Measurements from ENCODE around the gene HYCC2.
"Not testable (repeated sequence)": the region's sequence is repeated elsewhere in the genome, so short reads cannot be mapped to it uniquely, and the experiment has no call there.

HYCC2 gene

GRCh38 chr2:201071479-201072200 is at the start of gene HYCC2, which contains the start of gene NDUFB3:
Gene HYCC2 (minus strand): TSS chr2:201071671. CDS start chr2:201024009, 47,662 bp downstream.
Gene NDUFB3 (plus strand): TSS chr2:201072001. CDS start chr2:201078883, 6,882 bp downstream.
- Mint-ChIP-seq H3K9me3 (no peaks in the 10 kb centered on the region), H3K27ac (peak within 1 kb of the TSS; percentile 93), H3K4me1 (peaks cover 53% of the 10 kb centered on the region), H3K27me3 (no peaks in the 10 kb centered on the region), H3K4me3 (peak within 1 kb of the TSS; percentile 89), H3K36me3 (peaks cover 10% of the 10 kb centered on the region)
- peak; percentile 95 for DNase-seq
- CTCF ChIA-PET: interaction anchor here (1.6 to 5.9 kb wide), 5 partner anchors 87 to 170 kb away, joined by 5 to 104 read pairs (median 28); partner anchors contain the start of genes CASP10 and ORC2

GRCh38 chr2:201118961-201119854 is 47.7 kb upstream of the HYCC2 start:
- DNase-seq: peak; percentile 33
- peak overlapping the region; percentile 100 for H3K27ac Mint-ChIP-seq
- peaks cover 68% of the 10 kb centered on the region for H3K4me1 Mint-ChIP-seq
- no peaks in the 10 kb centered on the region for H3K9me3 Mint-ChIP-seq
- peaks cover 7% of the 10 kb centered on the region for H3K27me3 Mint-ChIP-seq
- CTCF ChIA-PET: interaction anchor here (1.0 to 6.1 kb wide), 10 partner anchors 9 to 218 kb away, joined by 3 to 64 read pairs (median 8); no protein-coding TSS in a partner anchor
- H3K36me3 Mint-ChIP-seq: peaks cover 55% of the 10 kb centered on the region
- H3K4me3 Mint-ChIP-seq: peak overlapping the region; percentile 84

- H3K36me3 Mint-ChIP-seq: peaks cover 48% of the 10 kb centered on the region
- H3K27ac Mint-ChIP-seq: peak overlapping the region; percentile 100
- peak; percentile 92 for DNase-seq
- H3K4me1 Mint-ChIP-seq: peaks cover 64% of the 10 kb centered on the region
- CTCF ChIA-PET: interaction anchor here (0.6 to 6.1 kb wide), 17 partner anchors 9 to 229 kb away, joined by 3 to 64 read pairs (median 5); partner anchors contain the start of genes CASP10, NIF3L1 and PPIL3
- H3K4me3 Mint-ChIP-seq: peak overlapping the region; percentile 84
- H3K27me3 Mint-ChIP-seq: peaks cover 7% of the 10 kb centered on the region
- no peaks in the 10 kb centered on the region for H3K9me3 Mint-ChIP-seq
Observed at GRCh38 chr2:201118121-201118960, 46.9 kb upstream of the HYCC2 start.

GRCh38 chr2:201117735-201118094 is 46.2 kb upstream of the HYCC2 start:
- CTCF ChIA-PET: interaction anchor here (0.6 to 6.1 kb wide), 15 partner anchors 8 to 229 kb away, joined by 3 to 64 read pairs (median 5); partner anchors contain the start of genes CASP10, NIF3L1 and PPIL3
- peak overlapping the region; percentile 100 for H3K27ac Mint-ChIP-seq
- H3K36me3 Mint-ChIP-seq: peaks cover 42% of the 10 kb centered on the region
- H3K9me3 Mint-ChIP-seq, H3K27me3 Mint-ChIP-seq: not testable (repeated sequence)
- H3K4me1 Mint-ChIP-seq: peaks cover 59% of the 10 kb centered on the region
- peak overlapping the region; percentile 84 for H3K4me3 Mint-ChIP-seq
- peak; percentile 65 for DNase-seq

DNA sequence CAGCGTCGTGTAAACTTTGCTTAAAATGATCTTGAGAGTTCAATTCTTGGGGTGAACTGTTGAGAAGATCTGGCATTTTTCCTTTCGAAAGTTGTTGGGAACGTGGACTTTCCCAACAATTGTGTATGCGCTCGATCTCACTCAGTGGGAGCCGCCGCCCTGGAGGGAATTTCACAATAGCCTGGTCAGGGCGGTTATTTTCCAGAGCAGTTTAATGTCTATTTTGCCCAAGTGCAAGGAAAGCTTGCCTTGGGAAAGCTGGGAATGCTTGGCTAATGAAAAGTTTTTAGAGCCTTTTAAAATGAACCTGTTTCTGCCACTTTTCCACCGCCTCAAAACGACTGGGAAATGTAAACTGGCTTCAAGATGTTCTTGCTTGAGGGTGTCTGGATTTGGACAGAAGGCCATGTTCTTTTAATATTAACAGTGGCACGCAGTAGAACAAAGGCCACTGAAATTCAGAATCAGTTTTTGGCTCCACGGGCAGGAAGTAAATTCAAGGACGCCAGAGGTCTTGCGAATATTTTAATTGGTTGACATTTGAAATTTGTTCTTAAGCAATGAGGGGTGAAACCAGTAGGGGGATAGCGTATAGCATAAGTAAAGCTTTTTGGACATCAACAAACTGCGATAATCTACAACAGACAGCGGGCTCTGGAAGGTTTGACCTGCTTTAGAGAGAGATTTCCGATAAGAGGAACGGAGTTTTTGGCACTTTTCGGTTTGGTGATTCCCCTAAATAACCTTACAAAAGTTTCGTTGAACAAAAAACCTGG is 45.7 kb upstream of the HYCC2 start:
- peaks cover 37% of the 10 kb centered on the region for H3K36me3 Mint-ChIP-seq
- H3K27ac Mint-ChIP-seq: peak overlapping the region; percentile 100
- peak; percentile 51 for DNase-seq
- H3K4me3 Mint-ChIP-seq: peak overlapping the region; percentile 84
- H3K4me1 Mint-ChIP-seq: peaks cover 53% of the 10 kb centered on the region
- H3K9me3 Mint-ChIP-seq: no peaks in the 10 kb centered on the region
- CTCF ChIA-PET: interaction anchor here (1.1 to 6.1 kb wide), 14 partner anchors 14 to 228 kb away, joined by 3 to 64 read pairs (median 6); partner anchors contain the start of genes CASP10, NIF3L1 and PPIL3
- H3K27me3 Mint-ChIP-seq: peaks cover 7% of the 10 kb centered on the region

DNA sequence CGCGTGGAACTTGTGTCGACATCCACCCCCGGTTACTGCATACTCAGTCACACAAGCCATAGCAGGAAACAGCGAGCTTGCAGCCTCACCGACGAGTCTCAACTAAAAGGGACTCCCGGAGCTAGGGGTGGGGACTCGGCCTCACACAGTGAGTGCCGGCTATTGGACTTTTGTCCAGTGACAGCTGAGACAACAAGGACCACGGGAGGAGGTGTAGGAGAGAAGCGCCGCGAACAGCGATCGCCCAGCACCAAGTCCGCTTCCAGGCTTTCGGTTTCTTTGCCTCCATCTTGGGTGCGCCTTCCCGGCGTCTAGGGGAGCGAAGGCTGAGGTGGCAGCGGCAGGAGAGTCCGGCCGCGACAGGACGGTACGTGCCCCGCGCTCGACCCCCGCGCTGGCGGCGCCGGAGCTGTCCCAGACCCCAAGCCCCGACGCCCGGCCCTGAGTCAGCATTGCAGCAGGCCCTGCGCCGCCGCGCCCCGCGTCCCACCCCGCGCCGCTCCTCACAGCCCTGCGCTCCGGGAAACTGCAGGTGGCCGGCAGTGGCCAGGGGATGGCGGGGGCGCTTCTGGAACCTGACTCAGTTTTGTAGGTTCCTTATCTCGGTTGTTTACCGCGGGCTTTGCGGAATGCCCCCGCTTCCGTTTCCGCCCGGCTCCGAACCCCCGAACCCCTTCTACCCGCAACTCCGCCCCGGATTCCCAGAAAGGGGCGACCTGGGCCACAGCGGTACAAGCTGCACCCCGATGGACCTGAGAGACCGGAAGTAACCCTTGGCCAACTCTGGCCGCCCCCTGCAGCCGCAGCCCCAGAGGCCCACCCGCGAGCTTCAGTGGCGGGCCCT is 44.9 kb upstream of the HYCC2 start, which contains the start of gene CFLAR:
Gene CFLAR (plus strand): TSS at position 50 of the 844 bp plus-strand sequence. CDS start 13,702 bp downstream, outside the sequence.
- peak; percentile 91 for DNase-seq
- Mint-ChIP-seq H3K4me1 (peaks cover 45% of the 10 kb centered on the region), H3K4me3 (peak within 1 kb of the TSS; percentile 84), H3K27ac (peak within 1 kb of the TSS; percentile 100), H3K9me3 (no peaks in the 10 kb centered on the region), H3K36me3 (peaks cover 30% of the 10 kb centered on the region), H3K27me3 (peaks cover 7% of the 10 kb centered on the region)
- CTCF ChIA-PET: interaction anchor here (1.2 to 6.1 kb wide), 6 partner anchors 14 to 118 kb away, joined by 3 to 64 read pairs (median 7); no protein-coding TSS in a partner anchor

DNA sequence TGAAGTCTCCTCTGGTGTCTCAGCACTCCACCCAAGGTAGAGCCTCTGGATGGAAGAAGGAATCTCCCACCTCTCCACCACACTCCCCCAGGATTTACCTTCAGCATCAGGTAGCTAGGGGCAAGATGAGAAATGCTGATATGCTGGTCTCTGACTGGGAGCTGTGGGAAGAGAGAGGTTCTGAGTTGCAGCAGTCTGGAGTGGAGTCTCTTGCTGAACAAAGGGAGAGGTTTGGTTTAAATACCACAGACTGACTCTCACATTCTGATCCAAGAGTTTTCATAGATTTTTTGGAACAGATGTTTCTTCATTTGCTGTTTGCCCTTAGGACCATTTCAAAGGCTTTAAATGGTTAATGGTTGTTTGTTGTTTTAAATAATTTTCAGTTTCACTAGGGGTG is 43.4 kb upstream of the HYCC2 start:
- Mint-ChIP-seq H3K27me3 (peaks cover 7% of the 10 kb centered on the region), H3K9me3 (no peaks in the 10 kb centered on the region), H3K4me1 (peaks cover 34% of the 10 kb centered on the region), H3K27ac (peak overlapping the region; percentile 100), H3K36me3 (peaks cover 21% of the 10 kb centered on the region), H3K4me3 (peak overlapping the region; percentile 84)
- CTCF ChIA-PET: interaction anchor here (0.8 to 1.8 kb wide), 3 partner anchors 43 to 117 kb away, joined by 3 to 5 read pairs (median 4); no protein-coding TSS in a partner anchor
- no peak for DNase-seq

DNA sequence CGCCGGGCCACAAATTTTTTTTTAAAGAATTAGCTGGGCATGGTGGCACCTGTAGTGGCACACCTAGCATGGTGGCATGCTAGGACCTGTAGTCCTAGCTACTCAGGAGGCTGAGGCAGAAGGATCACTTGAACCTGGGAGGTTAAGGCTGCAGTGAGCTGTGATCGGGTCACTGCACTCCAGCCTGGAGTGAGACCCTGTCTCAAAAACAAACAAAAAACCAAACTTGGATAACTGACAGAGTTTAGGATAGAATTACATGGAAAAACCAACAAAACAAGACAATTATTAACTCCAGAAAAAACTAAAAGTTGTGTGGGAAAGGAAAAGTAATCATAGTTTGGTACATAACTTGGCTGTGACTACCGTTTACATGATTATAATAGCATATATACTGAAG is 42.9 kb upstream of the HYCC2 start:
- Mint-ChIP-seq H3K36me3 (peaks cover 20% of the 10 kb centered on the region), H3K4me3 (peak overlapping the region; percentile 84), H3K27me3 (peaks cover 7% of the 10 kb centered on the region), H3K4me1 (peaks cover 34% of the 10 kb centered on the region), H3K27ac (peak overlapping the region; percentile 100), H3K9me3 (no peaks in the 10 kb centered on the region)
- CTCF ChIA-PET: interaction anchor here (0.8 to 1.8 kb wide), 3 partner anchors 43 to 118 kb away, joined by 3 to 5 read pairs (median 4); no protein-coding TSS in a partner anchor
- DNase-seq: no peak

- Mint-ChIP-seq H3K4me1 (peaks cover 24% of the 10 kb centered on the region), H3K27ac (no peak overlapping the region), H3K27me3 (no peaks in the 10 kb centered on the region), H3K4me3 (no peak overlapping the region), H3K9me3 (no peaks in the 10 kb centered on the region), H3K36me3 (peaks cover 8% of the 10 kb centered on the region)
- DNase-seq: no peak
- CTCF ChIA-PET: interaction anchor here (1.0 kb wide), 1 partner anchor 66 kb away, joined by 3 read pairs; no protein-coding TSS in a partner anchor
Observed at GRCh38 chr2:201111096-201111495, 39.6 kb upstream of the HYCC2 start.

- Mint-ChIP-seq H3K27ac (no peak overlapping the region), H3K4me3 (no peak overlapping the region), H3K36me3 (peaks cover 10% of the 10 kb centered on the region), H3K27me3 (no peaks in the 10 kb centered on the region), H3K9me3 (no peaks in the 10 kb centered on the region), H3K4me1 (peaks cover 20% of the 10 kb centered on the region)
- no peak for DNase-seq
- CTCF ChIA-PET: interaction anchor here (1.0 kb wide), 1 partner anchor 67 kb away, joined by 3 read pairs; no protein-coding TSS in a partner anchor
Observed at GRCh38 chr2:201110615-201111014, 39.1 kb upstream of the HYCC2 start.

- Mint-ChIP-seq H3K4me1 (peaks cover 5% of the 10 kb centered on the region), H3K27me3 (no peaks in the 10 kb centered on the region), H3K27ac (no peak overlapping the region), H3K9me3 (no peaks in the 10 kb centered on the region), H3K4me3 (no peak overlapping the region), H3K36me3 (peaks cover 2% of the 10 kb centered on the region)
- DNase-seq: no peak
- CTCF ChIA-PET: interaction anchor here (0.7 to 1.1 kb wide), 2 partner anchors 9 to 11 kb away, joined by 3 read pairs; no protein-coding TSS in a partner anchor
Observed at GRCh38 chr2:201109186-201109585, 37.7 kb upstream of the HYCC2 start.

GRCh38 chr2:201108341-201108740 is 36.9 kb upstream of the HYCC2 start:
- Mint-ChIP-seq H3K36me3 (peaks cover 2% of the 10 kb centered on the region), H3K4me1 (peaks cover under 1% of the 10 kb centered on the region), H3K27me3 (no peaks in the 10 kb centered on the region), H3K9me3 (no peaks in the 10 kb centered on the region), H3K4me3 (no peak overlapping the region), H3K27ac (no peak overlapping the region)
- CTCF ChIA-PET: no interaction called here
- DNase-seq: no peak
